ENCODE data around the gene COL24A1.

- TF ChIP-seq CTCF (IDR thresholded peaks at IDR 0.05) (no peak), ZBTB21 (CRISPR knock-in tag; IDR thresholded peaks at IDR 0.05; ENCODE audit: borderline replicate concordance) (no peak), MAX (CRISPR knock-in tag; IDR thresholded peaks at IDR 0.05) (no peak), ZNF317 (CRISPR knock-in tag; IDR thresholded peaks at IDR 0.05; ENCODE audit: borderline replicate concordance, low read depth) (no peak), TCF7 (CRISPR knock-in tag; IDR thresholded peaks at IDR 0.05; ENCODE audit: low read depth) (no peak), ATF3 (CRISPR knock-in tag; conservative IDR thresholded peaks at IDR 0.05) (no peak), ZNF281 (CRISPR knock-in tag; IDR thresholded peaks at IDR 0.05) (no peak), USF2 (CRISPR knock-in tag; IDR thresholded peaks at IDR 0.05) (no peak), ZNF138 (CRISPR knock-in tag; conservative IDR thresholded peaks at IDR 0.05) (no peak), TEAD4 (CRISPR knock-in tag; IDR thresholded peaks at IDR 0.05) (no peak), CREM (CRISPR knock-in tag; IDR thresholded peaks at IDR 0.05) (no peak), IRF2 (CRISPR knock-in tag; IDR thresholded peaks at IDR 0.05; ENCODE audit: borderline replicate concordance, low read depth) (no peak), PRDM15 (CRISPR knock-in tag; IDR thresholded peaks at IDR 0.05) (no peak), SMAD3 (CRISPR knock-in tag; IDR thresholded peaks at IDR 0.05; ENCODE audit: borderline replicate concordance) (no peak)
Measured at GRCh38 chr1:86147755-86148154, 8.8 kb downstream of the COL24A1 start.
